C4-2B (cell line): ENCODE data around the gene CNTRL.

ENCODE experiments used
- ZFX ChIP-seq: fragments of 450-650 bp; IDR thresholded peaks from 2 replicates; pipeline ENCODE4 v1.6.1; 2017
- TF ChIP-seq, protein P1 (sequence below): fragments of 450-650 bp; conservative IDR thresholded peaks from 2 replicates; pipeline ENCODE4 v1.5.1; 2017; ENCODE audit warnings: mild to moderate bottlenecking

GRCh38 chr9:121026768-121027167, 48.0 kb upstream of the CNTRL start:
- TF ChIP-seq, protein P1, sequence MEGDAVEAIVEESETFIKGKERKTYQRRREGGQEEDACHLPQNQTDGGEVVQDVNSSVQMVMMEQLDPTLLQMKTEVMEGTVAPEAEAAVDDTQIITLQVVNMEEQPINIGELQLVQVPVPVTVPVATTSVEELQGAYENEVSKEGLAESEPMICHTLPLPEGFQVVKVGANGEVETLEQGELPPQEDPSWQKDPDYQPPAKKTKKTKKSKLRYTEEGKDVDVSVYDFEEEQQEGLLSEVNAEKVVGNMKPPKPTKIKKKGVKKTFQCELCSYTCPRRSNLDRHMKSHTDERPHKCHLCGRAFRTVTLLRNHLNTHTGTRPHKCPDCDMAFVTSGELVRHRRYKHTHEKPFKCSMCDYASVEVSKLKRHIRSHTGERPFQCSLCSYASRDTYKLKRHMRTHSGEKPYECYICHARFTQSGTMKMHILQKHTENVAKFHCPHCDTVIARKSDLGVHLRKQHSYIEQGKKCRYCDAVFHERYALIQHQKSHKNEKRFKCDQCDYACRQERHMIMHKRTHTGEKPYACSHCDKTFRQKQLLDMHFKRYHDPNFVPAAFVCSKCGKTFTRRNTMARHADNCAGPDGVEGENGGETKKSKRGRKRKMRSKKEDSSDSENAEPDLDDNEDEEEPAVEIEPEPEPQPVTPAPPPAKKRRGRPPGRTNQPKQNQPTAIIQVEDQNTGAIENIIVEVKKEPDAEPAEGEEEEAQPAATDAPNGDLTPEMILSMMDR: no peak
- TF ChIP-seq ZFX: no peak
